ENCODE results near the gene RGS3. TPM values are rescaled to one million over a fixed set of nuclear protein-coding genes. Genes with fewer than 3 reads are reported as not detected.
"Not testable (repeated sequence)": the region's sequence is repeated elsewhere in the genome, so short reads cannot be mapped to it uniquely, and the experiment has no call there.

The RGS3 gene
- polyA plus RNA-seq, 3 donors, result 20.8 to 77.2 (median 56.6) TPM

- 59 to 79% (median 67%) methylated on average over 8 of the region's 8 CpGs for whole genome bisulfite sequencing, 3 donors
- H3K27ac ChIP-seq (ENCODE audit: low read depth, low read length), result no peak overlapping the region
Observed at GRCh38 chr9:113626735-113627495, 163.4 kb downstream of the RGS3 start.

GRCh38 chr9:113628621-113629020 lies 165.1 kb downstream of the RGS3 start:
- WGBS, 3 donors, result 80 to 95% (median 92%) methylated on average over 4 of the region's 4 CpGs

GRCh38 chr9:113630386-113631136 lies 167.0 kb downstream of the RGS3 start:
- no peak overlapping the region for H3K27ac ChIP-seq (ENCODE audit: low read depth, low read length)
- WGBS, 3 donors, result 67 to 88% (median 76%) methylated on average over 11 of the region's 11 CpGs

More at GRCh38 chr9:113628621-113629020, 165.1 kb downstream of the RGS3 start:
- H3K27ac ChIP-seq (ENCODE audit: low read depth, low read length), result no peak overlapping the region

- no peak overlapping the region for H3K27ac ChIP-seq (ENCODE audit: low read depth, low read length)
- 65 to 77% (median 67%) methylated on average over 10 of the region's 10 CpGs for WGBS, 3 donors
Observed at GRCh38 chr9:113631137-113631765, 167.7 kb downstream of the RGS3 start.

GRCh38 chr9:113631871-113632665 lies 168.5 kb downstream of the RGS3 start:
- H3K27ac ChIP-seq (ENCODE audit: low read depth, low read length), result no peak overlapping the region

GRCh38 chr9:113632776-113633590 lies 169.5 kb downstream of the RGS3 start:
- WGBS, 3 donors, result 71 to 72% (median 71%) methylated on average over 15 of the region's 15 CpGs
- no peak overlapping the region for H3K27ac ChIP-seq (ENCODE audit: low read depth, low read length)

More at GRCh38 chr9:113631871-113632665, 168.5 kb downstream of the RGS3 start:
- WGBS, 3 donors, result 68 to 75% (median 70%) methylated on average over 8 of the region's 8 CpGs

- no peak overlapping the region for H3K27ac ChIP-seq (ENCODE audit: low read depth, low read length)
- WGBS, 3 donors, result 85 to 89% (median 86%) methylated on average over 11 of the region's 11 CpGs
Observed at GRCh38 chr9:113633782-113634595, 170.5 kb downstream of the RGS3 start.

GRCh38 chr9:113634596-113635515 lies 171.3 kb downstream of the RGS3 start:
- no peak overlapping the region for H3K27ac ChIP-seq (ENCODE audit: low read depth, low read length)
- 58 to 64% (median 61%) methylated on average over 10 of the region's 10 CpGs for WGBS, 3 donors

- WGBS, 3 donors, result 80 to 92% (median 85%) methylated on average over 5 of the region's 5 CpGs
- H3K27ac ChIP-seq (ENCODE audit: low read depth, low read length), result no peak overlapping the region
Observed at GRCh38 chr9:113635586-113635985, 172.1 kb downstream of the RGS3 start.

GRCh38 chr9:113636165-113636564 lies 172.6 kb downstream of the RGS3 start:
- H3K27ac ChIP-seq (ENCODE audit: low read depth, low read length), result no peak overlapping the region
- 66 to 69% (median 68%) methylated on average over 10 of the region's 10 CpGs for WGBS, 3 donors

GRCh38 chr9:113636693-113637092 lies 173.2 kb downstream of the RGS3 start:
- WGBS, 3 donors, result 93 to 95% (median 95%) methylated on average over 6 of the region's 6 CpGs
- H3K27ac ChIP-seq (ENCODE audit: low read depth, low read length), result no peak overlapping the region

- 80 to 90% (median 86%) methylated on average over 7 of the region's 7 CpGs for WGBS, 3 donors
- H3K27ac ChIP-seq (ENCODE audit: low read depth, low read length), result no peak overlapping the region
Observed at GRCh38 chr9:113638490-113638889, 175.0 kb downstream of the RGS3 start.

- 82 to 86% (median 84%) methylated on average over 4 of the region's 4 CpGs for WGBS, 3 donors
- H3K27ac ChIP-seq (ENCODE audit: low read depth, low read length), result no peak overlapping the region
Observed at GRCh38 chr9:113638897-113639296, 175.4 kb downstream of the RGS3 start.

GRCh38 chr9:113639411-113639970 lies 176.0 kb downstream of the RGS3 start:
- not testable (repeated sequence) for H3K27ac ChIP-seq (ENCODE audit: low read depth, low read length)
- WGBS, 3 donors, result 92 to 95% (median 95%) methylated on average over 14 to 15 of the region's 15 CpGs

GRCh38 chr9:113640418-113640817 lies 176.9 kb downstream of the RGS3 start:
- WGBS, 3 donors, result 75 to 92% (median 86%) methylated on average over 6 of the region's 6 CpGs
- no peak overlapping the region for H3K27ac ChIP-seq (ENCODE audit: low read depth, low read length)
